HG02938 (cell line): Measurements from ENCODE around the gene OR5T1.

Source experiments
- ATAC-seq: cut with Tn5 transposase; IDR thresholded peaks from one replicate; pipeline ENCODE4 v1.9.1; 2021; ENCODE audit warnings: mild to moderate bottlenecking, moderate library complexity; ENCODE audit not compliant: unreplicated experiment

OR5T1 gene

GRCh38 chr11:56273854-56274253 is at the start of gene OR5T1:
Gene OR5T1, plus strand, starts transcription at chr11:56274154. Its CDS starts 1,485 bp downstream, at chr11:56275639.
- ATAC-seq, result no peak

- ATAC-seq, result no peak
Measured at GRCh38 chr11:56234155-56234554, 39.8 kb upstream of the OR5T1 start, which contains the start of gene OR5T2. Gene OR5T2, minus strand, starts transcription at chr11:56234255. Its CDS starts 1,193 bp downstream, at chr11:56233062.

GRCh38 chr11:56251954-56252353 is 22.0 kb upstream of the OR5T1 start, which contains the start of gene OR5T3:
Gene OR5T3, plus strand, starts transcription at chr11:56252254. Its CDS starts 0 bp downstream, at chr11:56252254.
- no peak for ATAC-seq

GRCh38 chr11:56271092-56271491 is 2.9 kb upstream of the OR5T1 start:
- no peak for ATAC-seq

GRCh38 chr11:56292154-56292553 is 18.2 kb downstream of the OR5T1 start, which contains the start of gene OR8H1:
Gene OR8H1, minus strand, starts transcription at chr11:56292254. Its CDS starts 1,192 bp downstream, at chr11:56291062.
- no peak for ATAC-seq

GRCh38 chr11:56296898-56297297 is 22.9 kb downstream of the OR5T1 start:
- no peak for ATAC-seq

- ATAC-seq, result no peak
Measured at GRCh38 chr11:56307836-56308235, 33.9 kb downstream of the OR5T1 start.

GRCh38 chr11:56314844-56315243 is 40.9 kb downstream of the OR5T1 start, which contains the start of gene OR8K3:
Gene OR8K3, plus strand, starts transcription at chr11:56315144. Its CDS starts 3,163 bp downstream, at chr11:56318307.
- ATAC-seq, result no peak
